ENCODE measurements around the gene CLSTN1.
"Not testable (repeated sequence)": the region's sequence is repeated elsewhere in the genome, so short reads cannot be mapped to it uniquely, and the experiment has no call there.

CLSTN1 gene

GRCh38 chr1:9728451-9729295 lies 95.1 kb downstream of the CLSTN1 start:
- DNase-seq = peak; percentile 41 to 49

DNA sequence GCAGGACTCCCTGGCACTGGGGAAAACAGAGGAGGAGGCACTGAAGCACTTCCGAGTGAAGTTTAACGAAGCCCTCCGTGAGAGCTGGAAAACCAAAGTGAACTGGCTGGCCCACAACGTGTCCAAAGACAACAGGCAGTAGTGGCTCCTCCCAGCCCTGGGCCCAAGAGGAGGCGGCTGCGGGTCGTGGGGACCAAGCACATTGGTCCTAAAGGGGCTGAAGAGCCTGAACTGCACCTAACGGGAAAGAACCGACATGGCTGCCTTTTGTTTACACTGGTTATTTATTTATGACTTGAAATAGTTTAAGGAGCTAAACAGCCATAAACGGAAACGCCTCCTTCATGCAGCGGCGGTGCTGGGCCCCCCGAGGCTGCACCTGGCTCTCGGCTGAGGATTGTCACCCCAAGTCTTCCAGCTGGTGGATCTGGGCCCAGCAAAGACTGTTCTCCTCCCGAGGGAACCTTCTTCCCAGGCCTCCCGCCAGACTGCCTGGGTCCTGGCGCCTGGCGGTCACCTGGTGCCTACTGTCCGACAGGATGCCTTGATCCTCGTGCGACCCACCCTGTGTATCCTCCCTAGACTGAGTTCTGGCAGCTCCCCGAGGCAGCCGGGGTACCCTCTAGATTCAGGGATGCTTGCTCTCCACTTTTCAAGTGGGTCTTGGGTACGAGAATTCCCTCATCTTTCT lies 96.7 kb downstream of the CLSTN1 start:
- DNase-seq = no peak

DNA sequence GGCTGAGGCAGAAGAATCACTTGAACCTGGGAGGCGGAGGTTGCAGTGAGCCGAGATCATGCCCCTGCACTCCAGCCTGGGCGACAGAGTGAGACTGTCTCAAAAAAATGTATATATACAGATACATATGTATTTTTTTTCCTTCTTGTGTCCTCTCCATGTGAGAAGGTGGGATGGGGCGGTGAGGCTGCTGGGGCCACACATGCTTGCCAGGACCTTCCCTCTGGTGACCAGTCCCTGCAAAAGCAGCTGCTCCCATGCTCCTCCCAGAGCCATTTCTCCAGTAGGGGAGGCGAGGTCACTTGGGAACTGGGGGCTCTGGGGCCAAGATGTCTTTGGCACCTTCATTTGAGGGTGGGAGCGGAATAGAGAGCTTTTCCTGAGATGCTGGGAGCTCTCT lies 97.4 kb downstream of the CLSTN1 start:
- no peak for DNase-seq

GRCh38 chr1:9724706-9725476 lies 98.9 kb downstream of the CLSTN1 start:
- DNase-seq = peak; percentile 71 to 73

DNA sequence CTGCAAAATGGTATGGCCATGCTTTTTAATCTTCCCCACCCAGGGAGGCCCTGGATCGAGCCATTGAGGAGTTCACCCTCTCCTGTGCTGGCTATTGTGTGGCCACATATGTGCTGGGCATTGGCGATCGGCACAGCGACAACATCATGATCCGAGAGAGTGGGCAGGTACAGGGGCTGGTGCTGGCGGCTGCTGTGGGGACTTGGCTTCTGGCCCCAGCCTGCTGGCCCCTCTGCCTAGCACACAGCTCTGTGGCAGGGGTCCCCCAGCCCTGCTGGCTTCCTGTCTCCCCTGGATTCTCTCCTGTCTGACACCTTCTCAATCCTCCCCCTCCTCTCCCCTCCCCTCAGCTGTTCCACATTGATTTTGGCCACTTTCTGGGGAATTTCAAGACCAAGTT lies 99.8 kb downstream of the CLSTN1 start:
- DNase-seq = no peak

GRCh38 chr1:9723068-9723805 lies 100.5 kb downstream of the CLSTN1 start:
- no peak for DNase-seq

- DNase-seq = no peak
Observed at GRCh38 chr1:9722378-9722749, 101.4 kb downstream of the CLSTN1 start.

- peak; percentile 70 to 77 for DNase-seq
Observed at GRCh38 chr1:9721606-9722377, 102.0 kb downstream of the CLSTN1 start.

DNA sequence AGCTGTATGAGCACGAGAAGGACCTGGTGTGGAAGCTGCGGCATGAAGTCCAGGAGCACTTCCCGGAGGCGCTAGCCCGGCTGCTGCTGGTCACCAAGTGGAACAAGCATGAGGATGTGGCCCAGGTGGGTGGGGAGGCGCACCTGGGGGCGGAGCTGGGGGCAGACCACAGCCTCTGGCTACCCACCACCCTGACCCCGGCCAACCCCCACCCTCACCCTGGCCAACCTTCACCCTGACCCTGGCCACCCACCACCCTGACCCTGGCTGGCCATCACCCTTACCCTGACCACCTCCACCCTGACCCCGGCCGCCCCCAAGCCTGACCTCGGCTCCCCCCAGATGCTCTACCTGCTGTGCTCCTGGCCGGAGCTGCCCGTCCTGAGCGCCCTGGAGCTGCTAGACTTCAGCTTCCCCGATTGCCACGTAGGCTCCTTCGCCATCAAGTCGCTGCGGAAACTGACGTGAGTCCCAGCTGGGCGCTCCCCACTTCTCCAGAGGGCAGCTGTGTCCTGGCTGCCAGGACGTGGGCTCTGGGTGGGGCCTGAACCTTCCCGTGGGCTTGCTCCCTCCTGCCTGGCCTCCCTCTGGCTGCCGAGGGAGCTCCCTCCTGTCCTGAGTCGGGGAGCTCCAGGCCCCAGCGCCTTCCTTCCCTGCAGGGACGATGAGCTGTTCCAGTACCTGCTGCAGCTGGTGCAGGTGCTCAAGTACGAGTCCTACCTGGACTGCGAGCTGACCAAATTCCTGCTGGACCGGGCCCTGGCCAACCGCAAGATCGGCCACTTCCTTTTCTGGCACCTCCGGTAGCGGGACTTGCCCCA lies 102.8 kb downstream of the CLSTN1 start:
- no peak for DNase-seq

GRCh38 chr1:9719978-9720722 lies 103.6 kb downstream of the CLSTN1 start:
- DNase-seq = no peak

GRCh38 chr1:9718006-9718680 lies 105.6 kb downstream of the CLSTN1 start:
- DNase-seq = no peak

DNA sequence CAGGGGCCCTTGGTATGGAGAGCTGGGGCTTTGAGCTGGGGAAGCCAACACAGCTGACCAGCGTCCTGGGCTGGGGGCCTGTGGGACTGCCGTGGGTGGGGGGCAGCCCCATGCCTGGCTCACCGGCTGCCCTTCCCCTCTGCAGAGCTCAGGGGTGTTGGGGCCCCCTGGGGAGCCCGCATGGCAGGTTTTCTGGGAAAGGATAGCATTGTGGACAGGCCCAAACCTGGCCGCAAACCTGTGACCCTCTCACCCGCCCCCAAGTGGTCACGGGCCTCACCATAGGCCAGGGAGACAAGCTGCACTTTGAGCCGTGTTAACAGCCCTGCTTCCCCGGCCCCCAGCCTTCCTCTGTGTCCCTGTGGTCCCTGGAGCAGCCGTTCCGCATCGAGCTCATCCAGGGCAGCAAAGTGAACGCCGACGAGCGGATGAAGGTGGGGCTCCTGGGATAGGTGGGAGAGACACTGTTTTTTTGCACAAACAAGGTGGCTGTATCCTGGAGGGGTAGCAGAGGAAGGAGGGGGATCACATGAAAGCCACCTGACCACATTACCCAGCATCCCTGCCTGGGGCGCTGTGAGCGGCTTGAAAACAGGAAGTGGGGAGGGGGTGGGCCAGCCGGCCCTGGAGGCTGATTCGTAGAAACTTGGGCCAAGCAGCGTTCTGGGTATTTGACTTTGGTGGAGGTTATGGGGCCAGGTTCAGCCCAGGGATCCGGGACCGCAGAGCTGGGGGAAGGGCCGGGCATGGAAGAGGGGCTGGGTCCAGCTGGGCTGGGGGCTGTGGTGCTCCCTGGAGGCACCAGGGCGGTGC lies 106.4 kb downstream of the CLSTN1 start:
- DNase-seq = peak; percentile 73 to 77

DNA sequence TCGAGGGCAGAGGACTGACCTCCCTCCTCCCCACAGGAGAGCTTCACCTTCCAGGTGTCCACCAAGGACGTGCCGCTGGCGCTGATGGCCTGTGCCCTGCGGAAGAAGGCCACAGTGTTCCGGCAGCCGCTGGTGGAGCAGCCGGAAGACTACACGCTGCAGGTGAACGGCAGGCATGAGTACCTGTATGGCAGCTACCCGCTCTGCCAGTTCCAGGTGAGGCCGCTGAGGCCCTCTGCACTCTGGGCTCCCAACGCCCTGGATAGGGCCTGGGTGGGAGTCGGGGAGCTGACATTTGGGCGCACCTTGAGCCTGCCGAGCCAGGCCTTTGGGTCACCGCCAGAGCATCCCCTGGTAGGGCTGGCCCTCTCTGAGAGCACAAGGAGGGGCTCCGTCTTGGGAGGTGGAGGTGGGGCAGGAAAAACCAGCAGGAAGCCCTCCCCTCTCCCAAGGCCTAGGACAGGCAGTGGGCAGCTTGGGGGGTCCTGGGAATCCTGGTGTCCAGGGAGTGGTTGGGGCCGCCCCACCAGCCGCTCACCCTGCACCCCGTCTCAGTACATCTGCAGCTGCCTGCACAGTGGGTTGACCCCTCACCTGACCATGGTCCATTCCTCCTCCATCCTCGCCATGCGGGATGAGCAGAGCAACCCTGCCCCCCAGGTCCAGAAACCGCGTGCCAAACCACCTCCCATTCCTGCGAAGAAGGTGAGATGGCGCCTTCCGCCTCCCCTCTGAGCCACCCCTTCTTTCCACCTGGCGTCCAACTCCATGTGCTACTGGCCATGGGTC lies 107.2 kb downstream of the CLSTN1 start:
- no peak for DNase-seq

DNA sequence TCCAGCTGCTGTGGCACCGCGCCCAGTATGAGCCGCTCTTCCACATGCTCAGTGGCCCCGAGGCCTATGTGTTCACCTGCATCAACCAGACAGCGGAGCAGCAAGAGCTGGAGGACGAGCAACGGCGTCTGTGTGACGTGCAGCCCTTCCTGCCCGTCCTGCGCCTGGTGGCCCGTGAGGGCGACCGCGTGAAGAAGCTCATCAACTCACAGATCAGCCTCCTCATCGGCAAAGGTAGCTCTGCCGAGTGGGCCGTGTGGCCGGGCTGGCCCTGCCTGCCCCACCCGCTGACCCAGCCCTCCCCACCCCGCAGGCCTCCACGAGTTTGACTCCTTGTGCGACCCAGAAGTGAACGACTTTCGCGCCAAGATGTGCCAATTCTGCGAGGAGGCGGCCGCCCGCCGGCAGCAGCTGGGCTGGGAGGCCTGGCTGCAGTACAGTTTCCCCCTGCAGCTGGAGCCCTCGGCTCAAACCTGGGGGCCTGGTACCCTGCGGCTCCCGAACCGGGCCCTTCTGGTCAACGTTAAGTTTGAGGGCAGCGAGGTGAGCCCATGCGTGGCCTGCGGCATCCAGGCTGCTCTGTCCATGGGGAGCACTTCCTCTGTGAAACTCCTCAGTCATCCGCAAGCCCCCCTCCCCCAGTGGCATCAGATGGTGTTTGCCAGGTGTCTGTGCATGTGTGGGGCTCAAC lies 108.1 kb downstream of the CLSTN1 start:
- peak in 1 of 2 donors; percentile 57 for DNase-seq

- peak; percentile 45 to 57 for DNase-seq
Observed at GRCh38 chr1:9714257-9714718, 109.5 kb downstream of the CLSTN1 start.

- not testable (repeated sequence) for DNase-seq
Observed at GRCh38 chr1:9712767-9713166, 111.0 kb downstream of the CLSTN1 start.

- DNase-seq = no peak
Observed at GRCh38 chr1:9711466-9712020, 112.2 kb downstream of the CLSTN1 start.

Data from activated CD4-positive, alpha-beta T cell treated with anti-CD3 and anti-CD28 coated beads for 4 hours (primary cell).